ENCODE data around the gene VHLL.

VHLL gene

DNA sequence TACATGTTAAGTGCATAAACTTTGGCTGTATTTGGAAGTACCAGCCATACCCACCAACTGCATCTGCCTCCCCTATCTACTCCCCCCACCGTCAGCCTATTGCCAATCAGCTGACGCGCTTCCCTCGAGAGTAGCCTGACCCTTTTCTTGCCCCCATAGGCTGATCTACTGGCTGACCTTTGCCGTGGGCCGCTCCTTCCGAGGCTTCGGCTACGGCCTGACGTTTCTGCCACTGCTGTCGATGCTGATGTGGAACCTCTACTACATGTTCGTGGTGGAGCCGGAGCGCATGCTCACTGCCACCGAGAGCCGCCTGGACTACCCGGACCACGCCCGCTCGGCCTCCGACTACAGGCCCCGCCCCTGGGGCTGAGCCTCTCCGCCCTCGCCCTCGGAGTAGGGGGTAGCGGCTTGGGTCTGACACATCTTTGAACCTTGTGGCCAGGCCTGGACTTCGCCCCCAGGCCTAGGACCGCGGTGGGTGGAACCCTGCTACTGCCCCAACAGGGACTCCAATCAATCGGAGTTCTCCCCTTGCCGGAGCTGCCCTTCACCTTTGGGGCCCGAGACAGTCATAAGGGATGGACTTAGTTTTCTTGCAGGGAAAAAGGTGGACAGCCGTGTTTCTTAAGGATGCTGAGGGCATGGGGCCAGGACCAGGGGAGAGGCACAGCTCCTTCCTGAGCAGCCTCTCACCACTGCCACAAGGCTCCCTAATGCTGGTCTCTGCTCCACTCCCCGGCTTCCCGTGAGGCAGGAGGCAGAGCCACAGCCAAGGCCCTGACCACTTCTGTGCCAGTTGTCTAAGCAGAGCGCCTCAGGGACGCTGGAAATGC, 7.7 kb downstream of the VHLL start:
- Histone ChIP-seq H3K4me3 (ENCODE audit: low read depth, low read length) (peak overlapping the region; percentile 81), H3K27me3 (ENCODE audit: insufficient read depth, low read length) (no peaks in the 10 kb centered on the region), H3K4me1 (ENCODE audit: control insufficient read depth, insufficient read depth, low read length, unreplicated experiment) (peaks cover 21% of the 10 kb centered on the region), H3K36me3 (ENCODE audit: insufficient read depth, low read length) (peaks cover 10% of the 10 kb centered on the region), H3K79me2 (ENCODE audit: control insufficient read depth, insufficient read depth, low read length, unreplicated experiment) (peaks cover 17% of the 10 kb centered on the region), H2AFZ (ENCODE audit: low read length, unreplicated experiment) (peak overlapping the region; percentile 26), H3K27ac (ENCODE audit: low read depth, low read length) (peak overlapping the region; percentile 47)

DNA sequence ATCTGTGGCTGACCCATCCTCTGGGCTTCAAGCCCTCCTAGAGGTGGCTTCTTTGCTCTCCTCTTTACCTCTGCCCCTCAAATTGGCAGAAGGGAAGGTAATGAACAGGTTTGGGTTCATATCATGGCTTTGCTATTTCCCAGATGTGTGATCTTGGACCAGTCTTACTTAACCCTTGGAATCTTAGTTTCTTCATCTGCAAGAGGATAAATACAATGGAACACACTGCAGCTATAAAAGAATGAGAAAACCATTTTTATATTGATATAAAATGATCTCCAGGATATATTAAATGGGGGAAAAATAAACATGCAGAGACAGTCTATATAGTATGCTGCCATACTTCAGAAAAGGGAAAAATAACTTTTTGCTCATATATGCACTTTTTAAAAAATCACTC, 9.2 kb downstream of the VHLL start:
- Histone ChIP-seq H3K27ac (ENCODE audit: low read depth, low read length) (no peak overlapping the region), H3K4me3 (ENCODE audit: low read depth, low read length) (no peak overlapping the region), H3K36me3 (ENCODE audit: insufficient read depth, low read length) (peaks cover 10% of the 10 kb centered on the region), H3K79me2 (ENCODE audit: control insufficient read depth, insufficient read depth, low read length, unreplicated experiment) (peaks cover 13% of the 10 kb centered on the region), H3K4me1 (ENCODE audit: control insufficient read depth, insufficient read depth, low read length, unreplicated experiment) (peaks cover 20% of the 10 kb centered on the region), H2AFZ (ENCODE audit: low read length, unreplicated experiment) (no peak overlapping the region), H3K27me3 (ENCODE audit: insufficient read depth, low read length) (no peaks in the 10 kb centered on the region)

GRCh38 chr1:156286061-156286460, 13.0 kb downstream of the VHLL start:
- no peak overlapping the region for H3K27ac ChIP-seq (ENCODE audit: low read depth, low read length)
- no peak overlapping the region for H3K4me3 ChIP-seq (ENCODE audit: low read depth, low read length)
- H2AFZ ChIP-seq (ENCODE audit: low read length, unreplicated experiment): no peak overlapping the region
- peaks cover 10% of the 10 kb centered on the region for H3K36me3 ChIP-seq (ENCODE audit: insufficient read depth, low read length)
- no peaks in the 10 kb centered on the region for H3K27me3 ChIP-seq (ENCODE audit: insufficient read depth, low read length)
- peaks cover 24% of the 10 kb centered on the region for H3K79me2 ChIP-seq (ENCODE audit: control insufficient read depth, insufficient read depth, low read length, unreplicated experiment)
- H3K4me1 ChIP-seq (ENCODE audit: control insufficient read depth, insufficient read depth, low read length, unreplicated experiment): peaks cover 26% of the 10 kb centered on the region

DNA sequence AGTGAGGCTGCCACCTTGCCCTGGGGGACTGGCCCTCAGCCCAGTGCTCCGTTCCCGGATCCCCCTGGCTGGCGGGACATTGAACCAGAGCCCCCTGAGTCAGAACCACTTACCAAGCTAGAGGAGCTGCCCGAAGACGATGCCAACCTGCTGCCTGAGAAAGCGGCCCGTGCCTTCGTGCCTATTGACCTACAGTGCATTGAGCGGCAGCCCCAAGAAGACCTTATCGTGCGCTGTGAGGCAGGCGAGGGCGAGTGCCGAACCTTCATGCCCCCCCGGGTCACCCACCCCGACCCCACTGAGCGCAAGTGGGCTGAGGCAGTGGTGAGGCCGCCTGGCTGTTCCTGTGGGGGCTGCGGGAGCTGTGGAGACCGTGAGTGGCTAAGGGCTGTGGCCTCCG, 13.7 kb downstream of the VHLL start:
- H3K27ac ChIP-seq (ENCODE audit: low read depth, low read length): no peak overlapping the region
- H3K36me3 ChIP-seq (ENCODE audit: insufficient read depth, low read length): peaks cover 10% of the 10 kb centered on the region
- peaks cover 29% of the 10 kb centered on the region for H3K4me1 ChIP-seq (ENCODE audit: control insufficient read depth, insufficient read depth, low read length, unreplicated experiment)
- no peak overlapping the region for H3K4me3 ChIP-seq (ENCODE audit: low read depth, low read length)
- no peaks in the 10 kb centered on the region for H3K27me3 ChIP-seq (ENCODE audit: insufficient read depth, low read length)
- no peak overlapping the region for H2AFZ ChIP-seq (ENCODE audit: low read length, unreplicated experiment)
- peaks cover 30% of the 10 kb centered on the region for H3K79me2 ChIP-seq (ENCODE audit: control insufficient read depth, insufficient read depth, low read length, unreplicated experiment)

- Histone ChIP-seq H3K4me1 (ENCODE audit: control insufficient read depth, insufficient read depth, low read length, unreplicated experiment) (peaks cover 29% of the 10 kb centered on the region), H3K27ac (ENCODE audit: low read depth, low read length) (0 out of 2 replicates have a peak overlapping the region, but pooled peaks have one; percentile 13), H3K4me3 (ENCODE audit: low read depth, low read length) (no peak overlapping the region), H3K79me2 (ENCODE audit: control insufficient read depth, insufficient read depth, low read length, unreplicated experiment) (peaks cover 37% of the 10 kb centered on the region), H2AFZ (ENCODE audit: low read length, unreplicated experiment) (no peak overlapping the region), H3K27me3 (ENCODE audit: insufficient read depth, low read length) (no peaks in the 10 kb centered on the region), H3K36me3 (ENCODE audit: insufficient read depth, low read length) (peaks cover 8% of the 10 kb centered on the region)
These were observed 14.3 kb downstream of the VHLL start for GRCh38 chr1:156284757-156285156.

DNA sequence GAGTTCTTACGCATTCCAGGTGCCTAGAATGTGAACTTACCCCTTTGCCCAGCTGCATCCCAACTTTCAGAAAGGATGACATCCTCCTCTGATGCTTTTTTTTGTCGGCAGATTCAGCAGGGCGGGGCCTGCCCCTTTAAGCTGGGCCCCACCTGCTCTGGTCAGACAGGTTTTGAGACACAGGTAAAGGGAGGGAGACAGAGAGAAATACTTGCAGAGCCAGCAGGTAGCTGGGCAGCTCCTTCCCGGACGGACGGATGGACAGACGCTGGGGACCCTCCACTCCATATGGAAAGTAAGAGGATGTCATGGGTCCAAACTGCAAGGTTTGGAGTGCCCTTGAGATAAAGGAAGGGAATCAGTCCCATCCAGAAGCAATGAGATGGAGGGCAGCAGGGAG, 15.0 kb downstream of the VHLL start, which contains the start of gene TMEM79:
Gene TMEM79 (plus strand): TSS at position 214 of the 400 bp plus-strand sequence. CDS start 902 bp downstream, outside the sequence.
- H3K79me2 ChIP-seq (ENCODE audit: control insufficient read depth, insufficient read depth, low read length, unreplicated experiment): peaks cover 43% of the 10 kb centered on the region
- peak within 1 kb of the TSS; percentile 70 for H2AFZ ChIP-seq (ENCODE audit: low read length, unreplicated experiment)
- peak within 1 kb of the TSS; percentile 89 for H3K4me3 ChIP-seq (ENCODE audit: low read depth, low read length)
- H3K27ac ChIP-seq (ENCODE audit: low read depth, low read length): peak within 1 kb of the TSS; percentile 76; the same call in 1 of the 2 replicates
- peaks cover 6% of the 10 kb centered on the region for H3K36me3 ChIP-seq (ENCODE audit: insufficient read depth, low read length)
- H3K27me3 ChIP-seq (ENCODE audit: insufficient read depth, low read length): no peaks in the 10 kb centered on the region
- H3K4me1 ChIP-seq (ENCODE audit: control insufficient read depth, insufficient read depth, low read length, unreplicated experiment): peaks cover 29% of the 10 kb centered on the region

GRCh38 chr1:156283521-156283920, 15.6 kb downstream of the VHLL start:
- Histone ChIP-seq H3K27me3 (ENCODE audit: insufficient read depth, low read length) (no peaks in the 10 kb centered on the region), H3K79me2 (ENCODE audit: control insufficient read depth, insufficient read depth, low read length, unreplicated experiment) (peaks cover 49% of the 10 kb centered on the region), H2AFZ (ENCODE audit: low read length, unreplicated experiment) (peak overlapping the region; percentile 70), H3K4me1 (ENCODE audit: control insufficient read depth, insufficient read depth, low read length, unreplicated experiment) (peaks cover 29% of the 10 kb centered on the region), H3K27ac (ENCODE audit: low read depth, low read length) (peak overlapping the region; percentile 76; the same call in 1 of the 2 replicates), H3K36me3 (ENCODE audit: insufficient read depth, low read length) (peaks cover 2% of the 10 kb centered on the region), H3K4me3 (ENCODE audit: low read depth, low read length) (peak overlapping the region; percentile 89)

- peaks cover 52% of the 10 kb centered on the region for H3K79me2 ChIP-seq (ENCODE audit: control insufficient read depth, insufficient read depth, low read length, unreplicated experiment)
- H3K36me3 ChIP-seq (ENCODE audit: insufficient read depth, low read length): peaks cover 7% of the 10 kb centered on the region; the same call in 1 of the 2 replicates
- no peaks in the 10 kb centered on the region for H3K27me3 ChIP-seq (ENCODE audit: insufficient read depth, low read length)
- H3K4me1 ChIP-seq (ENCODE audit: control insufficient read depth, insufficient read depth, low read length, unreplicated experiment): peaks cover 29% of the 10 kb centered on the region
- H2AFZ ChIP-seq (ENCODE audit: low read length, unreplicated experiment): peak within 1 kb of the TSS; percentile 70
- H3K27ac ChIP-seq (ENCODE audit: low read depth, low read length): peak within 1 kb of the TSS; percentile 76
- peak within 1 kb of the TSS; percentile 89 for H3K4me3 ChIP-seq (ENCODE audit: low read depth, low read length)
These were observed 16.5 kb downstream of the VHLL start, which contains the start of gene SMG5 for GRCh38 chr1:156282479-156283222. SMG5 (minus strand) TSS chr1:156282825; CDS start chr1:156282680, 145 bp downstream.

GRCh38 chr1:156281693-156282478, 17.2 kb downstream of the VHLL start:
- Histone ChIP-seq H2AFZ (ENCODE audit: low read length, unreplicated experiment) (no peak overlapping the region), H3K79me2 (ENCODE audit: control insufficient read depth, insufficient read depth, low read length, unreplicated experiment) (peaks cover 52% of the 10 kb centered on the region)

GRCh38 chr1:156281281-156281680, 17.8 kb downstream of the VHLL start:
- Histone ChIP-seq H2AFZ (ENCODE audit: low read length, unreplicated experiment) (no peak overlapping the region), H3K36me3 (ENCODE audit: insufficient read depth, low read length) (peaks cover 8% of the 10 kb centered on the region; the same call in 1 of the 2 replicates), H3K27me3 (ENCODE audit: insufficient read depth, low read length) (no peaks in the 10 kb centered on the region), H3K27ac (ENCODE audit: low read depth, low read length) (peak overlapping the region; percentile 76), H3K4me1 (ENCODE audit: control insufficient read depth, insufficient read depth, low read length, unreplicated experiment) (peaks cover 36% of the 10 kb centered on the region), H3K4me3 (ENCODE audit: low read depth, low read length) (peak overlapping the region; percentile 89), H3K79me2 (ENCODE audit: control insufficient read depth, insufficient read depth, low read length, unreplicated experiment) (peaks cover 52% of the 10 kb centered on the region)

More at GRCh38 chr1:156281693-156282478, 17.2 kb downstream of the VHLL start:
- H3K36me3 ChIP-seq (ENCODE audit: insufficient read depth, low read length): peaks cover 8% of the 10 kb centered on the region; the same call in 1 of the 2 replicates
- H3K4me1 ChIP-seq (ENCODE audit: control insufficient read depth, insufficient read depth, low read length, unreplicated experiment): peaks cover 34% of the 10 kb centered on the region
- peak overlapping the region; percentile 76 for H3K27ac ChIP-seq (ENCODE audit: low read depth, low read length)
- peak overlapping the region; percentile 89 for H3K4me3 ChIP-seq (ENCODE audit: low read depth, low read length)
- no peaks in the 10 kb centered on the region for H3K27me3 ChIP-seq (ENCODE audit: insufficient read depth, low read length)

Measured in ACC112 (cell line).